Neural cell (in vitro differentiated cells): Measurements from ENCODE around the gene POLR2H. TPM values are rescaled to one million over a fixed set of nuclear protein-coding genes. Genes with fewer than 3 reads are reported as not detected.

Source experiments
- H2AFZ ChIP-seq: fragments of 200-600, 300-800 bp; sonication (generic), shearing (Covaris generic); 2 replicates; pipeline ENCODE4 v1.6.0; 2014; ENCODE audit warnings: low read depth, mild to moderate bottlenecking, antibody characterized with exemption, low read length, moderate library complexity
- H3F3A ChIP-seq: fragments of 200-600 bp; shearing (Covaris generic); 2 replicates; pipeline ENCODE4 v1.6.1; 2016; ENCODE audit warnings: mild to moderate bottlenecking, moderate library complexity, mixed read lengths, antibody characterized with exemption, low read length; ENCODE audit not compliant: insufficient read depth, poor library complexity, severe bottlenecking
- H3K27ac ChIP-seq: fragments of 200-600, 300-800 bp; sonication (generic), shearing (Covaris generic); 2 replicates; pipeline ENCODE4 v1.5.1; 2014; ENCODE audit warnings: mild to moderate bottlenecking, low read length, moderate library complexity
- H3K27me3 ChIP-seq: fragments of 300-800, 200-600 bp; sonication (generic), shearing (Covaris generic); 2 replicates; pipeline ENCODE4 v1.6.0; 2014; ENCODE audit warnings: mild to moderate bottlenecking, low read depth, low read length, moderate library complexity; ENCODE audit not compliant: insufficient read depth
- H3K36me3 ChIP-seq: fragments of 300-800, 200-600 bp; sonication (generic), shearing (Covaris generic); 2 replicates; pipeline ENCODE4 v1.5.1; 2014; ENCODE audit warnings: mild to moderate bottlenecking, antibody characterized with exemption, low read length, moderate library complexity; ENCODE audit not compliant: insufficient read depth
- H3K4me2 ChIP-seq: fragments of 300-800, 200-600 bp; sonication (generic), shearing (Covaris generic); 2 replicates; pipeline ENCODE4 v1.6.0; 2014; ENCODE audit warnings: mild to moderate bottlenecking, low read length
- H3K4me3 ChIP-seq: fragments of 300-800, 200-600 bp; sonication (generic), shearing (Covaris generic); 2 replicates; pipeline ENCODE4 v1.5.1; 2014; ENCODE audit warnings: mild to moderate bottlenecking, low read length, moderate library complexity
- H3K79me2 ChIP-seq: fragments of 200-600 bp; shearing (Covaris generic); replicated peaks from 2 replicates; pipeline ENCODE4 v1.6.0; 2014; ENCODE audit warnings: mild to moderate bottlenecking, low read length, moderate library complexity; ENCODE audit not compliant: insufficient read depth
- H3K9ac ChIP-seq: fragments of 300-800, 200-600 bp; sonication (generic), shearing (Covaris generic); 2 replicates; pipeline ENCODE4 v1.6.1; 2016; ENCODE audit warnings: mild to moderate bottlenecking, low read length, mixed read lengths
- H3K9me2 ChIP-seq: fragments of 200-600 bp; shearing (Covaris generic); 2 replicates; pipeline ENCODE4 v1.6.1; 2016; ENCODE audit warnings: mild to moderate bottlenecking, low read length, mixed read lengths; ENCODE audit not compliant: insufficient read depth
- H3K9me3 ChIP-seq: fragments of 200-600, 300-800 bp; sonication (generic), shearing (Covaris generic); 2 replicates; pipeline ENCODE4 v1.6.1; 2016; ENCODE audit warnings: mild to moderate bottlenecking, mixed run types, low read length, moderate library complexity, mixed read lengths
- H4K20me1 ChIP-seq: fragments of 200-600 bp; shearing (Covaris generic); 2 replicates; pipeline ENCODE4 v1.6.1; 2016; ENCODE audit warnings: mild to moderate bottlenecking, mixed run types; ENCODE audit not compliant: insufficient read depth
- EP300 ChIP-seq: fragments of 450-650 bp; conservative IDR thresholded peaks from 2 replicates; pipeline ENCODE4 v1.6.1; 2014; ENCODE audit warnings: antibody characterized with exemption, mild to moderate bottlenecking, moderate library complexity; ENCODE audit not compliant: poor library complexity, severe bottlenecking
- EZH2 ChIP-seq: fragments of 200-600, 300-800 bp; shearing (Covaris generic), sonication (generic); IDR thresholded peaks from 2 replicates; pipeline ENCODE4 v1.6.1; 2014; ENCODE audit warnings: antibody characterized with exemption, low read length, borderline replicate concordance, mild to moderate bottlenecking; ENCODE audit not compliant: insufficient read depth, poor library complexity, severe bottlenecking
- MXI1 ChIP-seq: fragments of 450-650 bp; conservative IDR thresholded peaks from 2 replicates; pipeline ENCODE4 v1.6.1; 2014; ENCODE audit warnings: antibody characterized with exemption, mild to moderate bottlenecking; ENCODE audit not compliant: poor library complexity, severe bottlenecking
- POLR2AphosphoS5 ChIP-seq: IDR thresholded peaks from 2 replicates; pipeline ENCODE4 v1.6.1; 2012
- RAD21 ChIP-seq: fragments of 450-650 bp; conservative IDR thresholded peaks from 2 replicates; pipeline ENCODE4 v1.6.1; 2014; ENCODE audit warnings: antibody characterized with exemption, mild to moderate bottlenecking, moderate library complexity
- SMC3 ChIP-seq: fragments of 450-650 bp; conservative IDR thresholded peaks from 2 replicates; pipeline ENCODE4 v1.6.1; 2014; ENCODE audit warnings: antibody characterized with exemption, mild to moderate bottlenecking, moderate library complexity; ENCODE audit not compliant: poor library complexity
- TAF1 ChIP-seq: IDR thresholded peaks from 2 replicates; pipeline ENCODE4 v1.6.1; 2012; ENCODE audit warnings: low read depth
- polyA plus RNA-seq: library from polyadenylated mRNA; depleted of rRNA; stranded (reverse); fragments of >200 nt; gene quantifications from 2 replicates; pipeline ENCODE4 v1.2.3, GENCODE V29; 2014
- TF ChIP-seq, protein P1 (sequence below): fragments of 450-650 bp; IDR thresholded peaks from 2 replicates; pipeline ENCODE4 v1.5.1; 2014; ENCODE audit warnings: antibody characterized with exemption, mild to moderate bottlenecking, moderate library complexity; ENCODE audit not compliant: poor library complexity, severe bottlenecking
- TF ChIP-seq, protein P2 (sequence below): IDR thresholded peaks from 2 replicates; pipeline ENCODE4 v1.6.1; 2012; ENCODE audit warnings: borderline replicate concordance

Gene POLR2H
- polyA plus RNA-seq, 1 donor from 2014 or later, result 185 TPM

DNA sequence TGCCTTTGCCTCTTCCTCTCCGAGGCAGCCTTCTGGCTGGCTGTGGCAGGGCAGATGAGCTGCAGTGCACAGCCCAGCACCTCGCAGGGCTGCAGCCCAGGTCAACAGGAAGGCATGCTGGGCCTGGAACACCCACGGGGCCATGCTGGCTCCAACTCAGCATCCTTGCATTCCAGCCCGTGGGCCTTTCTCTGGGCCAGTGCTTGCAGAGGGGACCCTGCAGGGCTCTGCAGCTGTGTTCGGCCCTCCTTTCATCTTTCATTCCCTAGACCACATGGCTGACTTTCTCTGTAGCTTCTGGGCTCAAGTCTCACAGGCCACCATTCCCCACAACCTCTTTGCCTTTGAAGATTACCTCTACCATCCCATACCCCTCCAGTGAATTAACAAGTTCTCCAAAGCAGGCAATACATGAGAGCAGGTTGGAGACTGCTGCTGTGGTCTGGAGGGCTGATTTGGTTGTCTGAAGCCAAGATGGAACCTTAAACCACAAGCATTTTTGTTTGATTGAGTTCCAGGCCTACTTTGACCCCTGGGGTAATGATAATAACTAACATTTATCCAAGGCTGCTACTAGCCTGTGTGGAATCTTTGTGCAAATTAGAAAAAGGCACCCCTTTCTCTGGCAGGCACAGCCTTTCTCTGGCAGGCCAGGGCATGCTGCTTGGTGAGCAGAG, 18.2 kb upstream of the POLR2H start:
- no peaks in the 10 kb centered on the region for H3K36me3 ChIP-seq
- no peaks in the 10 kb centered on the region for H3K9me3 ChIP-seq
- H3F3A ChIP-seq, result no peaks in the 10 kb centered on the region
- H3K79me2 ChIP-seq, result peaks cover 17% of the 10 kb centered on the region
- H3K9ac ChIP-seq, result no peak overlapping the region
- H3K4me2 ChIP-seq, result no peak overlapping the region
- H3K27ac ChIP-seq, result no peak overlapping the region
- no peak for TF ChIP-seq POLR2AphosphoS5
- no peak for TF ChIP-seq EP300
- no peak for TF ChIP-seq EZH2
- TF ChIP-seq RAD21, result no peak
- no peak for TF ChIP-seq TAF1
- no peak for TF ChIP-seq MXI1
- TF ChIP-seq, protein P1, sequence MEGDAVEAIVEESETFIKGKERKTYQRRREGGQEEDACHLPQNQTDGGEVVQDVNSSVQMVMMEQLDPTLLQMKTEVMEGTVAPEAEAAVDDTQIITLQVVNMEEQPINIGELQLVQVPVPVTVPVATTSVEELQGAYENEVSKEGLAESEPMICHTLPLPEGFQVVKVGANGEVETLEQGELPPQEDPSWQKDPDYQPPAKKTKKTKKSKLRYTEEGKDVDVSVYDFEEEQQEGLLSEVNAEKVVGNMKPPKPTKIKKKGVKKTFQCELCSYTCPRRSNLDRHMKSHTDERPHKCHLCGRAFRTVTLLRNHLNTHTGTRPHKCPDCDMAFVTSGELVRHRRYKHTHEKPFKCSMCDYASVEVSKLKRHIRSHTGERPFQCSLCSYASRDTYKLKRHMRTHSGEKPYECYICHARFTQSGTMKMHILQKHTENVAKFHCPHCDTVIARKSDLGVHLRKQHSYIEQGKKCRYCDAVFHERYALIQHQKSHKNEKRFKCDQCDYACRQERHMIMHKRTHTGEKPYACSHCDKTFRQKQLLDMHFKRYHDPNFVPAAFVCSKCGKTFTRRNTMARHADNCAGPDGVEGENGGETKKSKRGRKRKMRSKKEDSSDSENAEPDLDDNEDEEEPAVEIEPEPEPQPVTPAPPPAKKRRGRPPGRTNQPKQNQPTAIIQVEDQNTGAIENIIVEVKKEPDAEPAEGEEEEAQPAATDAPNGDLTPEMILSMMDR, result no peak
- TF ChIP-seq, protein P2, sequence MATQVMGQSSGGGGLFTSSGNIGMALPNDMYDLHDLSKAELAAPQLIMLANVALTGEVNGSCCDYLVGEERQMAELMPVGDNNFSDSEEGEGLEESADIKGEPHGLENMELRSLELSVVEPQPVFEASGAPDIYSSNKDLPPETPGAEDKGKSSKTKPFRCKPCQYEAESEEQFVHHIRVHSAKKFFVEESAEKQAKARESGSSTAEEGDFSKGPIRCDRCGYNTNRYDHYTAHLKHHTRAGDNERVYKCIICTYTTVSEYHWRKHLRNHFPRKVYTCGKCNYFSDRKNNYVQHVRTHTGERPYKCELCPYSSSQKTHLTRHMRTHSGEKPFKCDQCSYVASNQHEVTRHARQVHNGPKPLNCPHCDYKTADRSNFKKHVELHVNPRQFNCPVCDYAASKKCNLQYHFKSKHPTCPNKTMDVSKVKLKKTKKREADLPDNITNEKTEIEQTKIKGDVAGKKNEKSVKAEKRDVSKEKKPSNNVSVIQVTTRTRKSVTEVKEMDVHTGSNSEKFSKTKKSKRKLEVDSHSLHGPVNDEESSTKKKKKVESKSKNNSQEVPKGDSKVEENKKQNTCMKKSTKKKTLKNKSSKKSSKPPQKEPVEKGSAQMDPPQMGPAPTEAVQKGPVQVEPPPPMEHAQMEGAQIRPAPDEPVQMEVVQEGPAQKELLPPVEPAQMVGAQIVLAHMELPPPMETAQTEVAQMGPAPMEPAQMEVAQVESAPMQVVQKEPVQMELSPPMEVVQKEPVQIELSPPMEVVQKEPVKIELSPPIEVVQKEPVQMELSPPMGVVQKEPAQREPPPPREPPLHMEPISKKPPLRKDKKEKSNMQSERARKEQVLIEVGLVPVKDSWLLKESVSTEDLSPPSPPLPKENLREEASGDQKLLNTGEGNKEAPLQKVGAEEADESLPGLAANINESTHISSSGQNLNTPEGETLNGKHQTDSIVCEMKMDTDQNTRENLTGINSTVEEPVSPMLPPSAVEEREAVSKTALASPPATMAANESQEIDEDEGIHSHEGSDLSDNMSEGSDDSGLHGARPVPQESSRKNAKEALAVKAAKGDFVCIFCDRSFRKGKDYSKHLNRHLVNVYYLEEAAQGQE, result no peak
- TF ChIP-seq SMC3, result no peak
- H3K9me2 ChIP-seq, result no peaks in the 10 kb centered on the region
- no peaks in the 10 kb centered on the region for H3K27me3 ChIP-seq
- H3K4me3 ChIP-seq, result no peak overlapping the region
- no peaks in the 10 kb centered on the region for H4K20me1 ChIP-seq
- H2AFZ ChIP-seq, result no peak overlapping the region

DNA sequence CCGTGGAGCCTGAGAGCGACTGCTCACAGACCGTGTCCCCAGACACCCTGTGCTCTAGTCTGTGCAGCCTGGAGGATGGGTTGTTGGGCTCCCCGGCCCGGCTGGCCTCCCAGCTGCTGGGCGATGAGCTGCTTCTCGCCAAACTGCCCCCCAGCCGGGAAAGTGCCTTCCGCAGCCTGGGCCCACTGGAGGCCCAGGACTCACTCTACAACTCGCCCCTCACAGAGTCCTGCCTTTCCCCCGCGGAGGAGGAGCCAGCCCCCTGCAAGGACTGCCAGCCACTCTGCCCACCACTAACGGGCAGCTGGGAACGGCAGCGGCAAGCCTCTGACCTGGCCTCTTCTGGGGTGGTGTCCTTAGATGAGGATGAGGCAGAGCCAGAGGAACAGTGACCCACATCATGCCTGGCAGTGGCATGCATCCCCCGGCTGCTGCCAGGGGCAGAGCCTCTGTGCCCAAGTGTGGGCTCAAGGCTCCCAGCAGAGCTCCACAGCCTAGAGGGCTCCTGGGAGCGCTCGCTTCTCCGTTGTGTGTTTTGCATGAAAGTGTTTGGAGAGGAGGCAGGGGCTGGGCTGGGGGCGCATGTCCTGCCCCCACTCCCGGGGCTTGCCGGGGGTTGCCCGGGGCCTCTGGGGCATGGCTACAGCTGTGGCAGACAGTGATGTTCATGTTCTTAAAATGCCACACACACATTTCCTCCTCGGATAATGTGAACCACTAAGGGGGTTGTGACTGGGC, 16.8 kb upstream of the POLR2H start:
- Histone ChIP-seq H3K9me2 (no peaks in the 10 kb centered on the region), H3K4me2 (no peak overlapping the region), H2AFZ (no peak overlapping the region), H3K4me3 (no peak overlapping the region), H3K27me3 (no peaks in the 10 kb centered on the region), H3F3A (no peaks in the 10 kb centered on the region), H4K20me1 (no peaks in the 10 kb centered on the region), H3K79me2 (peaks cover 14% of the 10 kb centered on the region), H3K9me3 (no peaks in the 10 kb centered on the region), H3K9ac (no peak overlapping the region), H3K27ac (no peak overlapping the region), H3K36me3 (no peaks in the 10 kb centered on the region)
- TF ChIP-seq TAF1, result no peak
- TF ChIP-seq, protein P2, result no peak
- no peak for TF ChIP-seq SMC3
- no peak for TF ChIP-seq POLR2AphosphoS5
- TF ChIP-seq MXI1, result no peak
- no peak for TF ChIP-seq EZH2
- TF ChIP-seq RAD21, result no peak
- TF ChIP-seq EP300, result no peak
- TF ChIP-seq, protein P1, result no peak
